ENCODE data around the gene DOC2B. TPM values are rescaled to one million over a fixed set of nuclear protein-coding genes. Genes with fewer than 3 reads are reported as not detected.
"Not testable (repeated sequence)": the region's sequence is repeated elsewhere in the genome, so short reads cannot be mapped to it uniquely, and the experiment has no call there.

Gene DOC2B
- total RNA-seq, 4 donors from 2014 or later: 3.6 to 8.5 (median 6.7) TPM

DNA sequence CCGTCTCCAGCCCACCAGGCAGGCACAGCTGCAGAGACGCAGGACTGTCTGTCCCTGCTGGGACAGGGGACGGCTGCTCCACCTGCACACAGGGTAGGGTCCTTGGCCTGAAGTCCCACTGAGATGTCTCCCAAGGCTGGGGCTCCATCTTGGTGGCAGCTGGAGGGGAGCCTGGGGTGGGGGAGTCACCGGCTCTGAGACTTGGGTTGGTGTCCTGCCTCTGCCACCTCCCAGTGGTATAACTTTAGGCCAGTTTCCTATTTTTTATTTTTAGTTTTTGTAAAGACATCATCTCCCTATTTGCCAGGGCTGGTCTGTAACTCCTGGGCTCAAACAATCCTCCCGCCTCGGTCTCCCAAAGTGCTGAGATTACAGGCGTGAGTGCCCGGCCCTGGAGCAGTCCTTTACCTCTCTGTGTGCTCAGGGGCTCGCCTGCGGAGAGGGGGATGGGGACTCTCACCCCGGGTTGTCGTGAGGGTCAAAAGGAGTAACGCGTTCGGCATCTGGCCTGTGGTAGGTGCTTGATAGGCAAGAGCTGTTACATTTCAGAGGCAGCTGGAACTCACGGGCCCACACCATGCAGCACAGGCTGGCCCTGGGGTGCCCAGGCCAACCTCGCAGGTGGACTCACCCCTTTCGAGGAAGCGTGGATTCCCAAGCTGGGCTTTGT lies 46.6 kb upstream of the DOC2B start:
- H3K4me1 ChIP-seq: peaks cover 0 to 7% of the 10 kb centered on the region in 2 donors
- no peaks in the 10 kb centered on the region for H3K9me3 ChIP-seq
- H3K27ac ChIP-seq: no peak overlapping the region
- no peak for DNase-seq
- intact Hi-C loops (cut with DNase I): no loop called here
- H3K4me3 ChIP-seq (replicated peaks in 1 of 3): no peak overlapping the region
- H3K36me3 ChIP-seq: no peaks in the 10 kb centered on the region
- WGBS, 2 donors: 80 to 89% methylated on average over 19 of the region's 19 CpGs
- H3K27me3 ChIP-seq: no peaks in the 10 kb centered on the region
- TF ChIP-seq, protein P1, sequence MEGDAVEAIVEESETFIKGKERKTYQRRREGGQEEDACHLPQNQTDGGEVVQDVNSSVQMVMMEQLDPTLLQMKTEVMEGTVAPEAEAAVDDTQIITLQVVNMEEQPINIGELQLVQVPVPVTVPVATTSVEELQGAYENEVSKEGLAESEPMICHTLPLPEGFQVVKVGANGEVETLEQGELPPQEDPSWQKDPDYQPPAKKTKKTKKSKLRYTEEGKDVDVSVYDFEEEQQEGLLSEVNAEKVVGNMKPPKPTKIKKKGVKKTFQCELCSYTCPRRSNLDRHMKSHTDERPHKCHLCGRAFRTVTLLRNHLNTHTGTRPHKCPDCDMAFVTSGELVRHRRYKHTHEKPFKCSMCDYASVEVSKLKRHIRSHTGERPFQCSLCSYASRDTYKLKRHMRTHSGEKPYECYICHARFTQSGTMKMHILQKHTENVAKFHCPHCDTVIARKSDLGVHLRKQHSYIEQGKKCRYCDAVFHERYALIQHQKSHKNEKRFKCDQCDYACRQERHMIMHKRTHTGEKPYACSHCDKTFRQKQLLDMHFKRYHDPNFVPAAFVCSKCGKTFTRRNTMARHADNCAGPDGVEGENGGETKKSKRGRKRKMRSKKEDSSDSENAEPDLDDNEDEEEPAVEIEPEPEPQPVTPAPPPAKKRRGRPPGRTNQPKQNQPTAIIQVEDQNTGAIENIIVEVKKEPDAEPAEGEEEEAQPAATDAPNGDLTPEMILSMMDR (IDR thresholded peaks at IDR 0.05): no peak
- TF ChIP-seq POLR2A (IDR thresholded peaks at IDR 0.05): no peak

DNA sequence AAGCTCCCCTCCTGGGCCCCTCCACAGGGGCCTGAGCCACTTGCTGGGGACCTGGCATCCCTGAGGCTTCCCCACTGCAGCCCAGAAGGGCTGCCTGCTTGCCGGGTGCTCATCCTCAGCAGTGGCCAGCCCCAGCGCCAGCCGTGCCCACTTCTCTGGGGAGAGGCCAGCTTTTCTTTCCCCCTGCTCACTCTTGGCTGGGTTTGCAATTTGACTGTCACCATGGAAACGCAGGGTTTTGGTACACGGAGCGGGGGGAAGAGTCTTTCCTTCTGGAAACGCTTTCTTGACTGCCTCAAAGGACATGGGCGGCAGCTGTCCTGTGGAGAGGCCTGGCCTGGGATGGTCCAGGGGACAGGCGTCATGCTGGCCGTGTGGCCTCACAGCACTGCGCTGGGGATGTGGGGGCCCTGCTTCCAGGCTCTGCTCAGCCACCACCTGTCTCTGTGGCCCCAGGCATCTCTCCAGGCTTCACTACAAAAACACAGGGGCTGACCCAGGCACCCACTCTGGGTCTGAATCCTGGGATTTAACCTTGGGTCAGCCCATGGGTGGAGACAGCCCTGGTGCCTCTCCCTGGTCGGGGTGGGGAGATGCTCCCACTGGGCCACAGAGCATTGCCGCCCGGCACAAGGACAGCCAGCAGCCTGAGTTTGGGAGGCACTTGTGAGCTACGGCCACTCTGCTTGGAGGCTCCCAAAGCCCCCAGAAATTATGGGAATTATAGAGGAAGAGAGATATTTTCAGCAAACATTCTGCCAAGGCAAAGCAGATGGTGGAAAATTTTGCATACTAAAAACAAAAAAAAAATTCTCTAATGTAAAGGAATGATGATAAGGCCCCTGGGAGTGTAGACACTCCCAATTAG lies 45.9 kb upstream of the DOC2B start:
- no peaks in the 10 kb centered on the region for H3K36me3 ChIP-seq
- intact Hi-C loops (cut with DNase I): no loop called here
- no peak for TF ChIP-seq POLR2A (IDR thresholded peaks at IDR 0.05)
- TF ChIP-seq, protein P1 (IDR thresholded peaks at IDR 0.05): no peak
- no peak overlapping the region for H3K27ac ChIP-seq
- H3K27me3 ChIP-seq: no peaks in the 10 kb centered on the region
- H3K4me1 ChIP-seq: peaks cover 0 to 7% of the 10 kb centered on the region in 2 donors
- H3K4me3 ChIP-seq (replicated peaks in 1 of 3): no peak overlapping the region
- no peak for DNase-seq
- H3K9me3 ChIP-seq: no peaks in the 10 kb centered on the region
- WGBS, 2 donors: 67 to 76% methylated on average over 12 to 14 of the region's 15 CpGs

- Histone ChIP-seq H3K9me3 (no peaks in the 10 kb centered on the region), H3K27me3 (no peaks in the 10 kb centered on the region), H3K4me3 (replicated peaks in 1 of 3) (no peak overlapping the region), H3K4me1 (peaks cover 0 to 7% of the 10 kb centered on the region in 2 donors), H3K27ac (no peak overlapping the region), H3K36me3 (no peaks in the 10 kb centered on the region)
- WGBS, 2 donors: 87 to 88% methylated on average over 24 of the region's 24 CpGs
- no peak for DNase-seq
- intact Hi-C loops (cut with DNase I): no loop called here
- TF ChIP-seq POLR2A (IDR thresholded peaks at IDR 0.05): no peak
- TF ChIP-seq, protein P1 (IDR thresholded peaks at IDR 0.05): no peak
Measured at GRCh38 chr17:226108-227077, 44.9 kb upstream of the DOC2B start.

DNA sequence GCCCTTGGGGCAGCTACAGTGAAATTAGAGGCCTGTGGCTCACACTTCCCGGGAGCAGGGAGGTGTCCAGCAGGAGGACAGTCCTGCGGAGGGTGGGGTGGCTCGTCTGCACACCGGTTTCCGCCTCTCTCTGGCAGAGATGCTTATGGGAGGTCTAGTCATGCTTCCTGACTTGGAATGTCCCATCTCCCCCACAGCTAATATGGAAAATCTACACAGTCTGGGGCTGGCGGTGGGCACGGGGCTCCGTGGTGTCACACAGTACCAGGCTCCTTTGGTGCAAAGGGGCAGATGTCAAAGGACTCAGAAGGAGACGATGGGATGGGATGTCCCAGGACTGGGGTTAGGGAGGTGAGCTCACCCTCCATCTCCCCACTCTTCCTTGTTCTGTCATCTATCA lies 44.1 kb upstream of the DOC2B start:
- Histone ChIP-seq H3K4me1 (peaks cover 0 to 7% of the 10 kb centered on the region in 2 donors), H3K27ac (no peak overlapping the region), H3K4me3 (replicated peaks in 1 of 3) (no peak overlapping the region), H3K9me3 (no peaks in the 10 kb centered on the region), H3K27me3 (no peaks in the 10 kb centered on the region), H3K36me3 (no peaks in the 10 kb centered on the region)
- WGBS, 2 donors: 92% methylated on average over 7 to 9 of the region's 9 CpGs
- intact Hi-C loops (cut with DNase I): no loop called here
- DNase-seq: no peak
- TF ChIP-seq, protein P1 (IDR thresholded peaks at IDR 0.05): no peak
- no peak for TF ChIP-seq POLR2A (IDR thresholded peaks at IDR 0.05)

GRCh38 chr17:224576-224975 lies 43.1 kb upstream of the DOC2B start:
- H3K4me3 ChIP-seq (replicated peaks in 1 of 3); intact Hi-C loops (cut with DNase I); DNase-seq; H3K36me3 ChIP-seq; H3K27ac ChIP-seq; H3K27me3 ChIP-seq; H3K9me3 ChIP-seq; H3K4me1 ChIP-seq: not testable (repeated sequence)
- WGBS, 2 donors: 98 to 100% methylated on average over 2 of the region's 2 CpGs

Data from thyroid gland (tissue), 4 donors.